SK-N-SH treated with all-trans-retinoic acid at 6 μM for 48 hours (cell line): ENCODE measurements around the gene CEP131.

ENCODE experiments used
- ARNTL ChIP-seq: fragments of 450-650 bp; formaldehyde crosslinking; IDR thresholded peaks from 2 replicates; pipeline ENCODE4 v1.5.0; 2020; ENCODE audit warnings: low read depth, mild to moderate bottlenecking, moderate library complexity, borderline replicate concordance
- BACH2 ChIP-seq: fragments of 250-450 bp; sonication (Bioruptor Pico); IDR thresholded peaks from 2 replicates; pipeline ENCODE4 v1.9.0; 2021; ENCODE audit warnings: mild to moderate bottlenecking, borderline replicate concordance
- CSDC2 ChIP-seq: fragments of 250-450 bp; sonication (Bioruptor Pico); IDR thresholded peaks from 2 replicates; pipeline ENCODE4 v1.5.0; 2020; ENCODE audit warnings: mild to moderate bottlenecking, moderate library complexity
- GLIS3 ChIP-seq: fragments of 250-450 bp; sonication (Bioruptor Pico); IDR thresholded peaks from 2 replicates; pipeline ENCODE4 v1.5.0; 2020; ENCODE audit warnings: mild to moderate bottlenecking, moderate library complexity
- PATZ1 ChIP-seq: fragments of 250-450 bp; sonication (Bioruptor Pico); IDR thresholded peaks from 2 replicates; pipeline ENCODE4 v1.8.0; 2020; ENCODE audit warnings: mild to moderate bottlenecking, moderate library complexity, borderline replicate concordance
- POU6F1 ChIP-seq: fragments of 250-450 bp; sonication (Bioruptor Pico); IDR thresholded peaks from 2 replicates; pipeline ENCODE4 v1.8.0; 2021; ENCODE audit warnings: low read depth, mild to moderate bottlenecking, moderate library complexity, borderline replicate concordance
- RARB ChIP-seq: fragments of 250-450 bp; sonication (Bioruptor Pico); IDR thresholded peaks from 2 replicates; pipeline ENCODE4 v1.8.0; 2021; ENCODE audit warnings: mild to moderate bottlenecking, moderate library complexity
- TOX ChIP-seq: fragments of 250-450 bp; sonication (Bioruptor Pico); IDR thresholded peaks from 2 replicates; pipeline ENCODE4 v1.8.0; 2021; ENCODE audit warnings: mild to moderate bottlenecking, moderate library complexity, borderline replicate concordance
- TSHZ2 ChIP-seq: fragments of 250-450 bp; sonication (Bioruptor Pico); IDR thresholded peaks from 2 replicates; pipeline ENCODE4 v1.5.0; 2020; ENCODE audit warnings: mild to moderate bottlenecking, moderate library complexity
- ZC3H10 ChIP-seq: fragments of 250-450 bp; sonication (Bioruptor Pico); IDR thresholded peaks from 2 replicates; pipeline ENCODE4 v1.5.1; 2021; ENCODE audit warnings: mild to moderate bottlenecking, moderate library complexity
- ZNF70 ChIP-seq: fragments of 450-650 bp; formaldehyde crosslinking; IDR thresholded peaks from 2 replicates; pipeline ENCODE4 v1.5.0; 2020; ENCODE audit warnings: mild to moderate bottlenecking, moderate library complexity
- ZNF8 ChIP-seq: fragments of 450-650 bp; formaldehyde crosslinking; IDR thresholded peaks from 2 replicates; pipeline ENCODE4 v1.5.0; 2020; ENCODE audit warnings: mild to moderate bottlenecking, moderate library complexity

- no peak for TF ChIP-seq ARNTL
- TF ChIP-seq TSHZ2: no peak
- no peak for TF ChIP-seq BACH2 (CRISPR knock-in tag)
- TF ChIP-seq PATZ1 (CRISPR knock-in tag): no peak
- no peak for TF ChIP-seq CSDC2
- TF ChIP-seq ZNF70 (CRISPR knock-in tag): no peak
- no peak for TF ChIP-seq ZC3H10 (CRISPR knock-in tag)
- TF ChIP-seq POU6F1 (CRISPR knock-in tag): no peak
- no peak for TF ChIP-seq GLIS3 (CRISPR knock-in tag)
- TF ChIP-seq RARB (CRISPR knock-in tag): no peak
- no peak for TF ChIP-seq TOX (CRISPR knock-in tag)
- no peak for TF ChIP-seq ZNF8 (CRISPR knock-in tag)
These were observed 72.2 kb downstream of the CEP131 start for GRCh38 chr17:81150377-81151077.
